HG03097 (cell line): ENCODE measurements around the gene KRT73.

Source experiments
- ATAC-seq: cut with Tn5 transposase; IDR thresholded peaks from one replicate; pipeline ENCODE4 v1.9.1; 2021; ENCODE audit not compliant: unreplicated experiment, low FRiP score

The KRT73 gene

GRCh38 chr12:52618216-52618615 is at the start of gene KRT73:
TSS of gene KRT73 (minus strand) at chr12:52618559. CDS start at chr12:52618524, 35 bp downstream.
- ATAC-seq = no peak

GRCh38 chr12:52667931-52668330 is 49.6 kb upstream of the KRT73 start:
- ATAC-seq = no peak

GRCh38 chr12:52667509-52667908 is 49.1 kb upstream of the KRT73 start:
- ATAC-seq = no peak

GRCh38 chr12:52666471-52666870 is 48.1 kb upstream of the KRT73 start:
- no peak for ATAC-seq

GRCh38 chr12:52663420-52663819 is 45.1 kb upstream of the KRT73 start:
- ATAC-seq = no peak

- ATAC-seq = no peak
Observed at GRCh38 chr12:52662918-52663229, 44.5 kb upstream of the KRT73 start.

GRCh38 chr12:52662093-52662917 is 43.9 kb upstream of the KRT73 start:
- ATAC-seq = no peak

- ATAC-seq = no peak
Observed at GRCh38 chr12:52661668-52662067, 43.3 kb upstream of the KRT73 start.

- ATAC-seq = no peak
Observed at GRCh38 chr12:52660934-52661499, 42.7 kb upstream of the KRT73 start.

GRCh38 chr12:52659951-52660350 is 41.6 kb upstream of the KRT73 start:
- no peak for ATAC-seq

- no peak for ATAC-seq
Observed at GRCh38 chr12:52659395-52659794, 41.0 kb upstream of the KRT73 start.

- no peak for ATAC-seq
Observed at GRCh38 chr12:52658196-52658595, 39.8 kb upstream of the KRT73 start.

- ATAC-seq = no peak
Observed at GRCh38 chr12:52657250-52657902, 39.0 kb upstream of the KRT73 start.

GRCh38 chr12:52656616-52657015 is 38.3 kb upstream of the KRT73 start:
- ATAC-seq = no peak

GRCh38 chr12:52655720-52656124 is 37.4 kb upstream of the KRT73 start:
- no peak for ATAC-seq

GRCh38 chr12:52655251-52655650 is 36.9 kb upstream of the KRT73 start:
- no peak for ATAC-seq

GRCh38 chr12:52651726-52652261 is 33.4 kb upstream of the KRT73 start, which contains the start of gene KRT2:
TSS of gene KRT2 (minus strand) at chr12:52652211. CDS start at chr12:52652142, 69 bp downstream.
- ATAC-seq = no peak

GRCh38 chr12:52650520-52651081 is 32.2 kb upstream of the KRT73 start:
- no peak for ATAC-seq

- ATAC-seq = no peak
Observed at GRCh38 chr12:52649066-52649465, 30.7 kb upstream of the KRT73 start.

GRCh38 chr12:52648012-52648550 is 29.7 kb upstream of the KRT73 start:
- no peak for ATAC-seq

- no peak for ATAC-seq
Observed at GRCh38 chr12:52647601-52648000, 29.2 kb upstream of the KRT73 start.
